NCI-H2196 treated with DMSO at 0.1 percent for 48 hours (cell line): Measurements from ENCODE around the gene SASS6.
A peak's percentile ranks its signal among the peaks of the same experiment; 100 is the strongest.

Experiments used
- DNase-seq: peaks from one replicate; lab custom pipeline; 2025; ENCODE audit not compliant: unreplicated experiment; lab: John Stamatoyannopoulos, UW

The SASS6 gene, protein sequence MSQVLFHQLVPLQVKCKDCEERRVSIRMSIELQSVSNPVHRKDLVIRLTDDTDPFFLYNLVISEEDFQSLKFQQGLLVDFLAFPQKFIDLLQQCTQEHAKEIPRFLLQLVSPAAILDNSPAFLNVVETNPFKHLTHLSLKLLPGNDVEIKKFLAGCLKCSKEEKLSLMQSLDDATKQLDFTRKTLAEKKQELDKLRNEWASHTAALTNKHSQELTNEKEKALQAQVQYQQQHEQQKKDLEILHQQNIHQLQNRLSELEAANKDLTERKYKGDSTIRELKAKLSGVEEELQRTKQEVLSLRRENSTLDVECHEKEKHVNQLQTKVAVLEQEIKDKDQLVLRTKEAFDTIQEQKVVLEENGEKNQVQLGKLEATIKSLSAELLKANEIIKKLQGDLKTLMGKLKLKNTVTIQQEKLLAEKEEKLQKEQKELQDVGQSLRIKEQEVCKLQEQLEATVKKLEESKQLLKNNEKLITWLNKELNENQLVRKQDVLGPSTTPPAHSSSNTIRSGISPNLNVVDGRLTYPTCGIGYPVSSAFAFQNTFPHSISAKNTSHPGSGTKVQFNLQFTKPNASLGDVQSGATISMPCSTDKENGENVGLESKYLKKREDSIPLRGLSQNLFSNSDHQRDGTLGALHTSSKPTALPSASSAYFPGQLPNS

DNA sequence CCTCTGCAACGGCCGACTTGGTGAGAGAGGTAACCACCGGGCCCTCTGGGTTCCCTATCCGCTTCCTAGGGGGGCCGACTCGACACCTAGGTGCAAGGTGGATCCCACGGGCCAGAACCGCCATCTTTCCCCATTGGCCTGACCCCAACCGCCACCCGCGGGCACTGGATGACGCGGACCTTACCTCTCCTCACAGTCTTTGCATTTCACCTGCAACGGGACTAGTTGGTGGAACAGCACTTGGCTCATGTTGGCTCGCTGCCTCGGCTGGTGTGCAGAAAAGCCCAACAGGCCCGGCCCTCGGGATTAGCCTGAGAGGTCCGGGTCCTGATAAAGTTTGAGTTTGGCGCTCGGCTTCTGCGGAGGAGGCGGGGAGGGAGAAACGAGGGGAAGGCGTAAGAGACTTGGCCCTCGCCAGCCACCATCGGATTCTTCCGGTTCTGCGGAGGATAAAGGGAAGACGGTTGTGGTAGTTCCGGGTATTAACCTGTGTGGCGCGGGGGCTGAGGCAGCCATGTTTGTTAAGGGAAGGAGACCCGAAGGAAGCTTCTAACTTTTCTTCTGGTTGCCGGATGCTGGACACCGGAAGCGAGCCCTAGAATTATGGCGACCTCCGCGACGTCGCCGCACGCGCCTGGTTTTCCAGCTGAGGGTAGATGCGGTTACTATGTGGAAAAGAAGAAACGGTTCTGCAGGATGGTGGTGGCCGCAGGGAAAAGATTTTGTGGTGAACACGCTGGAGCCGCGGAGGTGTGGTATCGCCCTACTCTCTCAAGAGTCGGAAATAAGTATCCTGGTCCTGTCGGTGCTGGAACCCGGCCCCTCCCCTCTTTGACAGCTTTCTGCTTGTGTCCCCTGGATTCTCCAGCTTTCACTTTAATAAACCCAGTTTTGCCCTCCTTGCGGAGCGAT, at the start of gene SASS6, which contains the start of gene TRMT13:
Gene SASS6, minus strand, starts transcription at position 365 of the 912 bp plus-strand sequence. Its CDS starts 116 bp downstream, at position 249.
Gene TRMT13, plus strand, starts transcription at position 598 of the 912 bp plus-strand sequence. Its CDS starts 6 bp downstream, at position 604.
- peak; percentile 91 for DNase-seq

DNA sequence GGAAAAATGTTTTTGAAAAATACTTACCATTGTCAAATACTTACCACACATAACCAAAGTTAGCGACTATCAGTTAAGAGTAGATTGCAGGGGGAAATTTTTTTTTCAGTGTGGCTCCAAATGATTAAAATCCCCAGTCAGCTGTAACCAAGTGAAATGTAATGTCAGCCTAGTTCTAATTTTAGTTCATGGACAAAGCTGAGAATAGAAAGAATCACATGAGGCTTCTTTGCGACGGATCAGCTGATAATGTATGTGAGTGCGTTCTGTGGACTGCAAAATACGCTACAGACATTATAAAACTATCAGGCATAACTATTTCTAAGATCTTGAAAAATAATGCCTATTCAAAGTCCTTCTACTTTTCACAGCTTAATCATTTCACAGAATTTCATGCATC, 45.4 kb upstream of the SASS6 start, which contains the start of gene LRRC39:
Gene LRRC39, minus strand, starts transcription at position 166 of the 400 bp plus-strand sequence. CDS start 9,740 bp downstream, outside the sequence.
- no peak for DNase-seq

DNA sequence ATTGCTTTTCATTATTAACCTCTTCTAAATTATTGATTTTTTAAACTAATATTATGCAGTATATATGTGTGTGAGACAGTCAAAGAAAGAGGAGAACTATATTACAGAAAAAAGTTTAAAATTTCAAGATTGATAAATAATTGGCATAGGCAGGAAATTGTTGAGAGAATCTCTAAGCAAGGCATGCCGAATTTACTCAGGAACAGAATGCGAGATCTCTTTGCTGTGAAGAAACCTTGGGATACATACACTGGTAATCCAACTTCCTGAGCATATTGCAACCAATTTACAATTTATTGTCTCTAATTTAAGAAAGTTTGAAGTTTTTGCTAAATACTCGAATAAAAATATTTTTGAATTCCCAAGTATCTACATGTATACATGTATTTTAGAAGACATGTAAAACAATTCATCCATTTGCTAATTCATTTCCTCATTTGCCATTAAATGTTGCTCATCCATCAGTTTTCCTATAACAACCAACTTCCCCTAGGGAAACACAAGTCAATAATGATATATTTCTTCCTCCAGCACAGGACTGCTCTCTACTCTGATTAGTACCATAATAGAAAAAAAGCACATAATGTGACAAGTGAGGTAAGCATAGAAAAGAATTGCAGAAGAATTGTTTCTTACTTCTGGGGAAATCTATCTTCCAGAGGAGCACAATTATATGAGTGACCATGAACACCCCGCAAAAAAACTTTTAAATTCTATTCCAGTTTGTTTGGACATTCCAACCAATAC, 44.7 kb upstream of the SASS6 start:
- DNase-seq: no peak

DNA sequence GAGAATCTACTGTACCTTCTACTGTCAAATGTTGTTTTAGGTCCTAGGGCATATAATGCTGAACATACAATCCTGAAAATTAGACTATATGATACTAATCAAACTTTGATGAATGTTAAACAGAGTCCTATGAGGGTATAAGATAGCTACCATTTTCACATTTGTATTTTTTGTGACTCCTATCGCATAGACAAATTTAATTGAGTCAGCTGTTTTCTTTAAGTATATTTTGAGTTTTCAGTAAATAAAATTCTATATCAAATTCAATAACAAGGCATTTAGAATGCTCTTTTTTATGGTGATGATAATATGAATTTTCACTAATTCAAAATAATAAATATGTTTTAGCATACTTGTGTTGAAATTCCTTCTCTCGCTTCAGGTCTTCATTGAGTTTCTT, 35.3 kb upstream of the SASS6 start:
- no peak for DNase-seq

DNA sequence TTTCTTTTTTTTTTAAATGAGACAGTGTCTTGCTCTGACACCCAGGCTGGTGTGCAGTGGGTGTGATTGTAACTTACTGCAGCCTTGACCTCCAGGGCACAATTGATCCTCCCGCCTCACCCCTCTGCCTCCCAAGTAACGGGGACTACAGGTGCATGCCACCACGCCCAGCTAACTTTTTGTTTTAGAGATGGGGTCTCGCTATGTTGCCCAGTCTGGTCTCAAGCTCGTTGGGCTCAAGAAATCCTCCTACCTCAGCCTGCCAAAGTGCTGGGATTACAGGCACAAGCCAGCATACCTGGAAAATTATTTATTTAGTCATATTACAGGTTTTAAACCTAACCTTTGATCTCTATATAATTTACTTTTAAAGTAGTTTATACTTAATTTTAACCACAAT, 32.0 kb upstream of the SASS6 start:
- no peak for DNase-seq

DNA sequence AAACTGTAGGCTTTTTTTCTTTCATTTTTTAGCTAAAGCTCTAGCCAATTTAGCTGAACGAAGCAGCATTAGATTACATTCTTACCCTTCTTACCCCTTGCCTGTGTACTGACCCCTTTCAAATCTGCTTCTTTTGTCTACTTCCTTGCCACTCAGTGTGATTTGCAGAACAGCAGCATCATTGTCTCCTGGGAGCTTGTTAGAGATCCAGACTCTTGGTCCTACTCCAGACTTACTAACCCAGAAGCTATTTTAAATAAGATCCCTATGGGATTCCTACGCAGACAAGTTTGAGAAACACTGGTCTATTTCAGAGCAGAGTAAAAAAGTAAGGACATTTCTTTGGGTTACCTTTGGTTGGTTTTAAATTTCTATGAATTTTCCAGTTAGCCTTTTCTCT, 31.5 kb upstream of the SASS6 start:
- DNase-seq: no peak

DNA sequence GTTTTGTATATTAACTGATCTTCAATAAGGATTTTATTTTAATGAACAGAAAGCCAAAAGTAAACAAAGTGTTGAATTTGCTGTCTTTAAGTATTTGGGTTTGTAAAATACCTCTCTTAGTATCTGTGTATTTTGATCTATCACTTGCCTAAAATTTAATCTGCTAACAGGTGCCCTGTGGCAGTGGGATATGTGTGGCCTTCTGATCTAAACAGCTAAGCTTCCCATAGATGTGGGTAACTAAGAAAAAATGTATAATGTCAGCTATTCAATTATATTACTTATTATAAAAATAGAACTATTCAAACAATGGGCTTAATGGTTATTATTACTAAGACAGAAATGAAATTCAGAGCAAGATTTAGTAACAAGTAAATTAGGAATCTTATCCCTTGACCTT, 30.2 kb upstream of the SASS6 start:
- DNase-seq: no peak

DNA sequence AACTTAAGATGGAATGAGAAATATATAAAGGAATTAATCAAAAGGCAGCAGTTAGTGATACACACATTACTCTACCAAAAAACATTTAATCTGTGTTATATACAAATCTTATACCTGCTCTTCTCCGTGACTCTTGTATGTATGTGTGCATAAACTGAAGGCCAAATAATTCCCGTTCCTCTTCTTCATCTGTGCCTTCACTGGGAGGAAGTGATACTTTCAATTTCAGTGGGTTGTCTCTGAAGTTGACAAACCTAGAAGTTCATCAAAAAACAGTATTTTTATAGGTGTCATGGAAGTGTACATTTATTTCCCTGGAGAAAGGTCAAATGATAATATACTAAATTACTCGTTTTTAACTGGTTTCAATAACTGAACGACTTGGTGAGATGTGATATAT, 19.5 kb upstream of the SASS6 start:
- DNase-seq: no peak

DNA sequence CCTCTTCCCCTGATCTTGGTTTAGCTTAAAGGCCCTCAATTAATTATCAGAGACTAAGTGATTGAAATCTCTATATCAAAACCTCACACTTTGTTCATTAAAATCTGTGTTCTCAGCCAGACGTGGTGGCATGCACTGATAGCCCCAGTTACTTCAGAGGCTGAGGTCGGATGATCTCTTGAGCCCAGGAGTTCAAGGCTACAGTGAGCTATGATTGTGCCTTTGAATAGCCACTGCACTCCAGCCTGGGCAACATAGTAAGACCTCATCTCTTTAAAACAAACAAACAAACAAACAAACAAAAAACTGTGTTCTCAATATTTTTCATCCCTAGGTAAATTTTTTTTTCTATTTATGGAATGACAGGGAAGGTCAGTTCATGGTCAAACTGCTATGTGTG, 18.9 kb upstream of the SASS6 start:
- no peak for DNase-seq

DNA sequence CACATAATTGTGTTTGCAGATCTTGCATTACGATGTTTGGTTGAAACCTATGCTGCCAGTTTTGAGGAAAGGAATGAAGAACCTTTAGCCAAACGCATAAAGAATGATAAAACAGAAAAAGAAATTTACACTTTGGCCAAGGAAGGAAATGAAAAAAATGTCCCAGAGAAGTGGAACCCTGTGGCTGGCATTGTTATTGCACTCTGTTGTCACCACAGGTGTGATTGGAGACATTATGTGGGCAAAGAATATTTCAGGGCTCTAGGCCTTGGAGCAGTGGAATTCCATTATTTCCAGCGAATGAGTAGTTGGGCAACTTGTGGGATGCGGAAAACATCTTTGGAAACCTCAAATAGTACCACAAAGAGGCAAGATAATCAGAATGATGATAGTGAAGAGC, 15.1 kb upstream of the SASS6 start:
- no peak for DNase-seq

DNA sequence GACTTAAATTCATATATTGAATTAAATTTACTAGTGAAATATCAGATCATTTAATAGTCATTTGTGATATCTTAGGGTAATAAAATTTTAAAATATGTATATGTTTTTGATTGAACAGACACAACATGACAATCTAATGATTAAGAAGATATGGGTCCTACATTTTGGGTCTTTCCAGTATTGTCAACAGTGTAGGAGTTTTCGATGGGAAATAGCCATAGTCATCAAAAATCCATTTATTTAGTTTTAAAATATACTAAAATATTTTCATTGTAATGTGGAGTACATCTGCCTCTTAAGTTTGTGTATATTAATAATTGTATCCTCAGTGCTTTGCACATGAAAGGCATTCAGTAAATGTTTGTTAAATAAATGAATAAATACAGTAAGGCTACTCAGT, 14.2 kb upstream of the SASS6 start:
- no peak for DNase-seq

DNA sequence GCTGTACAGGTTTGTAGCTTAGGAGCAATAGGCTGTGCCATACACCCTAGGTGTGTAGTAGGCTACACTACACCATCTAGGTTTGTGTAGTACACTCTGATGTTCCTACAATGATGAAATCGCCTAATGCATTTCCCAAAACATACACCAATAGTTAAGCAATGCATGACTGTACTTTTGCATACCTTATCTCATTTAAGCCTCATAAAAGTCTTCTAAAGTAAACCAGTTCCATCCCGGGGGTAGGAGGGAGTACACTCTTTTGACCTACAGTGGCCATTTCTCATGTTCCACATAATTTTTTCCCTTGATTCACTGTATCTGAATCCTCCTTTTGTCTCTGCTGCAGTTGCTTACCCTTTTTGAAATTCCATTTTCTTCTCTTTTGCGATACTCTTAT, 12.4 kb upstream of the SASS6 start:
- DNase-seq: no peak

DNA sequence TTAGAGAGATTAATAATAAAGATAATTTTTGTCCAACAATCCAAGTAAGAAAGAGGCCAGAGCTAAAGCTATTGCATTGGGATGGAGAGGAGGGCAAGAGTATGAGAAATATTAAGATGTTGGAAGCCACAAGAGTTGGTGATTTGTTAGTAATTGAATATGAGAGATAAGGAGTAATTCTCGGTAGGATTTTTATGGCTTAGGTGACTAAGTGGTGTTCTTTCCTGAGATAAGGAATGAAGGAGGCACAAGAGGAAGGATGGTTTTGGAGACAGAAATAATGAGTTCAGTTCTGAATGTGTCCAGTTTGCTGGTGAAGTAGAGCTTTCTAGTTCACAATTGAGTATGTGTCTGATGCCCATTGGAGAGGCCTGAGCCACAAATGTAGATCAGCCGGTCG, 9.6 kb upstream of the SASS6 start:
- DNase-seq: no peak

DNA sequence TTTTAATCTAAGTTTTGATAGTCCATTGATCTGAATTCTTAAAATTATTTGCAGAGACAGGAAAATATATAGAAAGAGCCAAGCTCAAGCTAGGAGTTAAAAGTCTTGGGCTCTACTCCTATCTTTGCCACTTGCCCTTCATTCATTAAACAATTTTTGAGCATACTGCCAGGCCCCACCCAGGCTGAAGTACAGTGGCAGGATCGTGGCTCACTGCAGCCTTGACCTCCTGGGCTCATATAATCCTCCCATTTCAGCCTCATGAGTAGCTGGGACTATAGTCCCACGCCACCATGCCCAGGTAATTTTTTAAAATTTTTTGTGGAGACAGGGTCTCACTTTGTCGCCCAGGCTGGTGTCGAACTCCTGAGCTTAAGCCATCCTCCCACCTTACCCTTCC, 8.5 kb upstream of the SASS6 start:
- DNase-seq: no peak

DNA sequence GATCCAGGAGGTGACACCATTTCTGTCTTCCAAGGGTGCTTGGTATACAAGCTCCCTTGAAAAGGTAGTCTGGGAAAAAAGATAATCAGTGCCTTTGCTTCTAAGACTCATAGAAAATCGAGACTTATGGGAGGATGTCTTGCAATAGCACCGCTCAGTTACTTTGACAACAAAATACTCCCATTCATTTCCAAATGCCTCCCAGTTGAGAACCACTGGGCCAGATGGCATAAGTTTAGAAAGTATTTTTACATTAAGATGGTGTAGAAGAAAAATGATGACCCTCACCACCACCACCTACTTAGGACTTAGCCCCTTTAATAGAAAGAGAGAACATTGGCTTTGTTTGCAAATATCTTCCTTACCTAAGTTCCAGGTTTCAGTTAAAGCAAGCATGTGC, 4.9 kb upstream of the SASS6 start:
- DNase-seq: no peak

DNA sequence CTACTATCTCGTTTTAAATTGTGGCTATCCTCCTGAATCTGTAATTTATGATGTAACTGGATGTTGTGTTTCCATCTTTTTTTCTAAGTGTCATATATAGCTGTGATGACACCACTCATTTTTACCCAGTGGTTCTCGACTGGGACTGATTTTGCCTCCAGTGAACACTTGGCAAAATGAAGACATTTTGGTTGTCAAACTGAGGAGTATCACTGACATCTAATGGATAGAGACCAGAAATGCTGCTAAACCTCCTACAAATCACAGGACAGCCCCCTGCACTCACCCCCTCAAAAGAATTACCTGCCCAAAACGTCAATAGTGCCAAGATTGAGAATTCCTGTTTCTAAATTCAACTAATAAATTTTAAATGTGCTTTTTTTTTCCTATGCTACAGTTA, 2.1 kb upstream of the SASS6 start:
- no peak for DNase-seq

DNA sequence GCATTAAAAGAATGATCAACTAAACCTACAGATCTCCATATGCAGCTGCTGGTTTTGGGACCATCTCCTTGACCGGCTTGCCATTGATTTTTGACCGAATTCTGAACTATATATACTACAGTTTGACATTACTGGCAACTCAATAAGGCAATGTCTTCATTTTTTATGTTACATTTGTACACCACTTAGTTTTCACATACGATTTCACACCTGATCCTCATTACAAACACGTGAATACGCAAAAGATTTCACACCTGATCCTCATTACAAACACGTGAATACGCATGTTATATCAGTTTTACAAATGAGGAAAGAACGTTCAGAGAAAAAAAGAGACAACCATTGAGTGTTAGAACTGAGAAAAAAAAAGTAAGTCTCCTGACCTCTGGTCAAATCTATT, 1.1 kb downstream of the SASS6 start:
- no peak for DNase-seq

DNA sequence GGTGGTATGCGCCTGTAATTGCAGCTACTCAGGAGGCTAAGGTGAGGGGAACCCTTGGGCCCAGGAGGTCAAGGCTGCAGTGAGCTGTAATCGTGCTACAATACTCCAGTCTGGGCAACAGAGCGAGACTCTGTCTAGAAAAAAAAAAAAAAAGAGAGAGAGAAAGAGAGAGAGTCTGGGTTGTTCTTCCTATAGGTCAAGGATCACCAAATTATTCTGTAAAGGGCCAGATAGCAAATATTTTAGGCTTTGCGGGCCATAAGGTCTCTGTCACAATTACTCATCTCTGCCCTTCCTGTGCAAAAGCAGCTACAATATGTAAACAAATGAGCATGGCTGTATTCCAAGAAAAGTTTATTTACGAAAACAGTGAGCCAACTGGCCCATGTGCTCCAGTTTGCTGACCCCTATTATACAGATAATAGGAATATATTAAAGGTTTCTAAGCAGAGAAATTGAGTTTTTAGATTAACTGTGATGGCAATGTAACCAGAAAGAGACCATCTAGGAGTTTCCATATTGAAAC, 2.1 kb downstream of the SASS6 start:
- no peak for DNase-seq

DNA sequence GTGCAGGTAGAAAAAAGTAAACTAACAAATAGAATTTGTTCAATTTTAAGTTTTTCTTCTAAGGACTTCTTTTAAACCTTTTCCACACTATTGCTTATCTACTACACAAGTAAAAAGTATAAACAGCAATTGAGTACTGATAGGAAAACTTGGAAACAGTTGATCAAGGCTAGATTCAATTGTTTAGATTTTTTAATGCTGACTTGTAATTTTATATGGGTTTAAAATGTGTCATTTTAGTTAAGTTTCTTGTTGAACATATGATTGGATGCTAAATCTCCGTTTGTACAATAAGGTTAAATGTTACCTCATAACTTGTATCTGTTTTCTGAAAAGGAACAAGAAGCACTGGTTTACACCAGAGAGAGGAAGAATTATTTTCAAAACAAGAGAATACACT, 5.5 kb downstream of the SASS6 start:
- DNase-seq: no peak

DNA sequence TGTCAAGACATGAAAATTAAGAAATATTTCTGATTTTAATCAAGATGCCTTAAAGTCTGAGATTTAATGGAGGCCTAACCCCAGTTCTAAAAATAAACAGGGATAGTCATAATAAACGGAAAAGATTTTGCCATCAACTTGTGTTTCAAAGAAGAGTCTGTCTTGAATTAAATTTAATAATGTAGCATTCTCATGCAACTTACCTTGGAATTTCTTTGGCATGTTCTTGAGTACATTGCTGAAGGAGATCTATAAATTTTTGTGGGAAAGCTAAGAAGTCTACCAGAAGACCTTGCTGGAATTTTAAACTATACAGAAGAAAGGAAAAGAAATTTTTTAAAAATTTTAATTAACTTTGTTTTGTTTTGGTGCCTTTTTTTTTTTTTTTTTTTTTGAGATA, 10.6 kb downstream of the SASS6 start:
- DNase-seq: no peak
